Iris pigment epithelial cell (primary cell): ENCODE measurements around the gene ARID3A.
A peak's percentile ranks its signal among the peaks of the same experiment; 100 is the strongest.
"Not testable (repeated sequence)": the region's sequence is repeated elsewhere in the genome, so short reads cannot be mapped to it uniquely, and the experiment has no call there.

Source experiments
- DNase-seq: peaks from one replicate; pipeline ENCODE4 v3.0.0-alpha.2; 2011; ENCODE audit warnings: low read depth

The ARID3A gene

DNA sequence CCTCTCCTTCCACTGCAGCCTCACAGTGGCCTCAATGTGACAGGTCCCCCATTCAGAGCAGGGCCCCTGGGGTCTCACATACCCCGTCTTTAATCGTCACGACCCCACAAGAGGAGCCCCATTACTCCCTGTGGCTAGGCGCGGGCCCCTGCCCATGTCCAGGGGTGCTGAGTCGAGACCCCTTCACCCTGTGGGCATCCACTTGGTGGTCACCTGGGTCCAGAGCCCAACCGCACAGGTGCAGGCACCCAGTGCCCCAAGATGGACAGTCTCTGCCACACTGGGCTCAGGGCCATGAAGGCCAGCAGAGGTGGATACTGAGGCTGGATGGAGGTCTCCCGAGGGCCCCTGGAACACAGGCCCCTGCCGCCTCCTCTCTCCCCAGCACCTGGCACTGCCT, 92.1 kb downstream of the ARID3A start:
- DNase-seq: no peak

DNA sequence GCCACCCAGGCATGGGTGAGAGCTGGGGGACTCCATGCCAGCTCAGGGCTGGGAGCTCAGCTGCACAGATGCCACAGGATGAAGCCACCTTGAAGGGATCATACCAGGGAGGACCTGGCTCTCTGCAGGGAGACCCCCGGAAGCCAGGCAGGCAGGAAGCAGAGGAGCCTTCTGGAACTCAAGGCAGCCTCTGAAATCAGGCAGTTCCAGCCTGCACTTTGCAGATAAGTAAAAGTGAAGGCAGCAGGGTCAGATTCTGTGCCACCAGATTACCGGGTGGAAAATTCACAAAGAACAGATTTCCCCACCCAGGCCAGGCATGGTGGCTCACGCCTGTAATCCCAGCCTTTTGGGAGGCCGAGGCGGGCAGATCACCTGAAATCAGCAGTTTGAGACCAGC, 92.6 kb downstream of the ARID3A start:
- no peak for DNase-seq

- DNase-seq: no peak
Observed at GRCh38 chr19:1018932-1019615, 93.2 kb downstream of the ARID3A start.

GRCh38 chr19:1019616-1019961, 93.8 kb downstream of the ARID3A start:
- DNase-seq: no peak

DNA sequence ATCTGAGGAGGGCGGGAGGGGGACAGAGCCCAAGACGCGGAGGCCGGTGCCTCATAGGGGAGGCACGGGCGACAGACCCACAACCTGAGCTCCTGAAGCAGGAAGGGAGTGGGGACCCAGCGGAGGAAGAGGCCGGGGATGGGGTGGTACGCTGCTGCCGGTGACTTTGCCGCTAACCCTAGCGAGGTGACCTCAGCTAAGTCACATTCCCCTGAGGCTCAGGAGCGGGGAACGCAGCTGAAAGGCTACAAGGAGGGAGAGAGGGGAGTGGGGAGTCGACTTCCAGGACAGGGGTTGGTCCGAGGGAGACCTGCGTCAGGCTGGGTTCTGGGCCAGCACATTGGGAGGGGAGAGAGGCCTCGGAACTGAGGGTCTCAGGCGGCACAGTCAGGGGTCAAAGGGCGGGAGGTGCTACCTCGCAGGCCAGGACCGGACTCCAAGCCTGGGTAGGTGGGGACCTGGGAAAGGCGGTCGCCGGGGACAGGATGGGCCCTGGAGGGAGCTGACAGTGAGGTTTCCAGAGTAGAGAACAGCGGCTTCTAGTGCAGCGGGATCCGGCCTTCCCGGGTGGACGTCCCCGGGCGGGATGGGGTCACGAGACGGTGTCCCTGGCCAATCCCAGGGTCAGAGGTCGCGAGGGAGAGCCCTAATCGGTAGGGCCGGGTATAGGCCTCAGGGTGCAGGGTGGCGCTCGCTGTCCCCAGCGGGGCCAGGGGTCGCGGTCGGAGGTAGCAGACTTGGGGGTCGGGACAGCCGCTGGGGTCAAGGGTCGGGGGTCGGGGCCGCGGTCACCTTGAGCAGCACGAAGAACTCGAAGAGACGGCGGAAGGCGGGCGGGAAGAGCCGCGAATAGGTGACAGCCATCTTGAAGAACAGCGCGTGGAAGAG, 94.4 kb downstream of the ARID3A start:
- DNase-seq: no peak

- peak; percentile 97 for DNase-seq
Observed at GRCh38 chr19:1020868-1021425, 95.1 kb downstream of the ARID3A start, which contains the start of gene TMEM259. TSS of gene TMEM259 (minus strand) at chr19:1021123. CDS start at chr19:1020996, 127 bp downstream.

- not testable (repeated sequence) for DNase-seq
Observed at GRCh38 chr19:1023883-1024188, 98.0 kb downstream of the ARID3A start.

DNA sequence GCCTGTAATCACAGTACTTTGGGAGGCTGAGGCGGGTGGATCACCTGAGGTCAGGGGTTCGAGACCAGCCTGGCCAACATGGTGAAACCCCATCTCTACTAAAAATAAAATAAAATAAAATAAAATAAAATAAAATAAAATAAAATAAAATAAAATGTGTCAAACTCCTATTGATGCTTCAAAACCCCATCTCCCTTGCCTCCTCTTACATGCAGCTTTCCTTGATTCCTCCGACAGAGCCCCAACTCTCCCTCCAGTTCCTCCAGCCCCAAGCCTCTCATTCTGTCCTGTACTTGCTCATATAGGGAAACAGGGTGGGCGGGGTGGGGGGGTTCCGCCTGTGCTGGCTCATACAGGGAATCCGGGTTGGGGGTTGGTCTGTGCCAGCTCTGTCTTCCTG, 99.2 kb downstream of the ARID3A start:
- DNase-seq: not testable (repeated sequence)
